ENCODE results near the gene MAN2A2.
"Not testable (repeated sequence)": the region's sequence is repeated elsewhere in the genome, so short reads cannot be mapped to it uniquely, and the experiment has no call there.

MAN2A2 gene

GRCh38 chr15:90871716-90872485 is 31.2 kb upstream of the MAN2A2 start:
- no peak for DNase-seq

GRCh38 chr15:90872486-90873184 is 30.5 kb upstream of the MAN2A2 start:
- no peak for DNase-seq

- no peak for DNase-seq
These were observed 29.6 kb upstream of the MAN2A2 start for GRCh38 chr15:90873488-90873997.

GRCh38 chr15:90873998-90874605 is 29.0 kb upstream of the MAN2A2 start:
- no peak for DNase-seq

GRCh38 chr15:90874986-90875385 is 28.1 kb upstream of the MAN2A2 start:
- not testable (repeated sequence) for DNase-seq

- DNase-seq: no peak
These were observed 27.5 kb upstream of the MAN2A2 start for GRCh38 chr15:90875549-90875981.

GRCh38 chr15:90876046-90876445 is 27.1 kb upstream of the MAN2A2 start:
- no peak for DNase-seq

- DNase-seq: no peak
These were observed 26.5 kb upstream of the MAN2A2 start for GRCh38 chr15:90876512-90877170.

GRCh38 chr15:90877315-90877714 is 25.8 kb upstream of the MAN2A2 start:
- DNase-seq: no peak

- DNase-seq: no peak
These were observed 25.1 kb upstream of the MAN2A2 start for GRCh38 chr15:90877996-90878395.

GRCh38 chr15:90878660-90879059 is 24.4 kb upstream of the MAN2A2 start:
- no peak for DNase-seq

- DNase-seq: no peak
These were observed 23.3 kb upstream of the MAN2A2 start for GRCh38 chr15:90879730-90880366.

GRCh38 chr15:90880381-90881145 is 22.5 kb upstream of the MAN2A2 start:
- DNase-seq: no peak

- no peak for DNase-seq
These were observed 21.7 kb upstream of the MAN2A2 start for GRCh38 chr15:90881181-90881977.

- no peak for DNase-seq
These were observed 21.0 kb upstream of the MAN2A2 start for GRCh38 chr15:90881978-90882721.

- DNase-seq: no peak
These were observed 20.1 kb upstream of the MAN2A2 start for GRCh38 chr15:90882781-90883525.

GRCh38 chr15:90883526-90883975 is 19.6 kb upstream of the MAN2A2 start:
- no peak for DNase-seq

- DNase-seq: no peak
These were observed 19.0 kb upstream of the MAN2A2 start, which contains the start of gene FES for GRCh38 chr15:90883976-90884718. FES (plus strand) TSS chr15:90884504; CDS start chr15:90885046, 542 bp downstream.
